ENCODE measurements around the gene ISM1. TPM values are rescaled to one million over a fixed set of nuclear protein-coding genes. Genes with fewer than 3 reads are reported as not detected.

Gene ISM1
- total and polyA plus RNA-seq, 7 donors: 0.56 to 1.8 (median 0.99) TPM

DNA sequence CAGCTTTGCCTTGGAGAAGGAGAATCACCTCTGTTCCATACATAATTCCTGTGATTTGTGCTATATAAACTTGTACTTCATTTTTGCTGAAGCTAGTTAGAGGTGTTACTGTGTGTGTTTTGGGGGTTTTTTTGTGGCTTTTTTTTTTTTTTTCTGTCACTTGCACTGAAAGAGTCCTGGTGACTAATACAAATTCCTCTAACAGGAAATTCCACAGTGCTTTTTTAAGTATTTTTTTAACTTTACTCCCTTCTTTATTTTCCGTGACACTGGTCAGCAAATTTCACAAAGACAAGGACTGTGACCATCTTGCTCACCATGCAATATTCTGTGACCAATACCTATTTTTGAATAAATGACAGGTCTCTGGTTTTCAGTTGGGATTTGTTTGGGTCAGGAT lies 110.5 kb downstream of the ISM1 start:
- H3K27me3 ChIP-seq (ENCODE audit: insufficient read depth in 3 of 3, low read length in 2 of 3): no peaks in the 10 kb centered on the region
- H3K27ac ChIP-seq: no peak overlapping the region
- no peaks in the 10 kb centered on the region for H3K36me3 ChIP-seq (ENCODE audit: insufficient read depth in 1 of 2, low read depth in 1 of 2)
- TF ChIP-seq, protein P1, sequence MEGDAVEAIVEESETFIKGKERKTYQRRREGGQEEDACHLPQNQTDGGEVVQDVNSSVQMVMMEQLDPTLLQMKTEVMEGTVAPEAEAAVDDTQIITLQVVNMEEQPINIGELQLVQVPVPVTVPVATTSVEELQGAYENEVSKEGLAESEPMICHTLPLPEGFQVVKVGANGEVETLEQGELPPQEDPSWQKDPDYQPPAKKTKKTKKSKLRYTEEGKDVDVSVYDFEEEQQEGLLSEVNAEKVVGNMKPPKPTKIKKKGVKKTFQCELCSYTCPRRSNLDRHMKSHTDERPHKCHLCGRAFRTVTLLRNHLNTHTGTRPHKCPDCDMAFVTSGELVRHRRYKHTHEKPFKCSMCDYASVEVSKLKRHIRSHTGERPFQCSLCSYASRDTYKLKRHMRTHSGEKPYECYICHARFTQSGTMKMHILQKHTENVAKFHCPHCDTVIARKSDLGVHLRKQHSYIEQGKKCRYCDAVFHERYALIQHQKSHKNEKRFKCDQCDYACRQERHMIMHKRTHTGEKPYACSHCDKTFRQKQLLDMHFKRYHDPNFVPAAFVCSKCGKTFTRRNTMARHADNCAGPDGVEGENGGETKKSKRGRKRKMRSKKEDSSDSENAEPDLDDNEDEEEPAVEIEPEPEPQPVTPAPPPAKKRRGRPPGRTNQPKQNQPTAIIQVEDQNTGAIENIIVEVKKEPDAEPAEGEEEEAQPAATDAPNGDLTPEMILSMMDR (IDR thresholded peaks at IDR 0.05): no peak
- no peak for ATAC-seq
- no peaks in the 10 kb centered on the region for H3K4me1 ChIP-seq
- WGBS, 3 donors: 68 to 74% (median 74%) methylated on average over 1 of the region's 1 CpG
- no peak overlapping the region for H3K4me3 ChIP-seq
- no peak for DNase-seq
- H3K9me3 ChIP-seq: no peaks in the 10 kb centered on the region
- intact Hi-C loops (cut with DNase I): no loop called here

DNA sequence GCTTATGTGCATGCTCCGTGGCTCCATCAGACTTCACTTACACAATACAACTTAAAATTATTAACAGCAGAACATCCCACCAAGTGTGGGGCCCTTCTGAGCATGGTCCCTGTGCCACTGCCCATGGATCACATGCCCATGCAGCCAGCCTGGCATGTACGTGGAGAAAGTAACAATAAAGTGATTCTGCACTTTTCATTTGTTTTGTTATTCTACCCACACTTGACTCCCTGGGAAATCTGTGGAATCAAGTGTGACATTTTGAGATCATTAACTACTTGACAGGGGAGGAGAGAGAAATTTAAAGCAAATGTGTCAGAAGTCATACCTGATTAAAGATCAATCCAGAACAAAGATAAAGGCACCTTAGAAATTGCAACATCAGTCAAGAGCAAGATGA lies 112.0 kb downstream of the ISM1 start:
- intact Hi-C loops (cut with DNase I): no loop called here
- WGBS, 3 donors: 65 to 71% (median 67%) methylated on average over 2 of the region's 2 CpGs
- H3K4me3 ChIP-seq: no peak overlapping the region
- H3K27me3 ChIP-seq (ENCODE audit: insufficient read depth in 3 of 3, low read length in 2 of 3): no peaks in the 10 kb centered on the region
- H3K4me1 ChIP-seq: no peaks in the 10 kb centered on the region
- H3K9me3 ChIP-seq: no peaks in the 10 kb centered on the region
- no peak overlapping the region for H3K27ac ChIP-seq
- TF ChIP-seq, protein P1 (IDR thresholded peaks at IDR 0.05): no peak
- H3K36me3 ChIP-seq (ENCODE audit: insufficient read depth in 1 of 2, low read depth in 1 of 2): no peaks in the 10 kb centered on the region
- ATAC-seq (no peak), DNase-seq (no peak)

DNA sequence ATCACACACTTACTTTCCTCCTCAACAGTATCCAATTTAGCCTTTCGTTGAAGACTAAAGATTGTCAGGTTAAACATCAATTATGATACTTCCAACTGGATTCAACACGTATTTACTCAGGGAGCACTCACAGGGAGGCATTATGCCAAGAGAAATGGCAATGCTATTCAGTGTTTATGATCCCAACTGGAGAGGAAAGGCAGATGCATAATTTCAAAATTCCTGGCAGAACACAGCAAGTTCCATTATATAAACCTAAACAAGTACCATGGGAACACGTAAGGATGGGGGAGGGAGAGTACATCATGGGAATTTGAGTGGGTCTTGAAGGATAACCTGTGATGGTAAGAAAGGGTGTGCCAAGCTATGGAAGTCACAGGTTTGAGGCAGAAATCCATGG lies 112.7 kb downstream of the ISM1 start:
- intact Hi-C loops (cut with DNase I): no loop called here
- no peak for ATAC-seq
- H3K4me3 ChIP-seq: no peak overlapping the region
- H3K36me3 ChIP-seq (ENCODE audit: insufficient read depth in 1 of 2, low read depth in 1 of 2): no peaks in the 10 kb centered on the region
- H3K9me3 ChIP-seq: no peaks in the 10 kb centered on the region
- TF ChIP-seq, protein P1 (IDR thresholded peaks at IDR 0.05): no peak
- no peaks in the 10 kb centered on the region for H3K4me1 ChIP-seq
- no peak for DNase-seq
- 45 to 59% (median 52%) methylated on average over 3 of the region's 3 CpGs for whole genome bisulfite sequencing, 3 donors
- H3K27ac ChIP-seq: no peak overlapping the region
- H3K27me3 ChIP-seq (ENCODE audit: insufficient read depth in 3 of 3, low read length in 2 of 3): no peaks in the 10 kb centered on the region

DNA sequence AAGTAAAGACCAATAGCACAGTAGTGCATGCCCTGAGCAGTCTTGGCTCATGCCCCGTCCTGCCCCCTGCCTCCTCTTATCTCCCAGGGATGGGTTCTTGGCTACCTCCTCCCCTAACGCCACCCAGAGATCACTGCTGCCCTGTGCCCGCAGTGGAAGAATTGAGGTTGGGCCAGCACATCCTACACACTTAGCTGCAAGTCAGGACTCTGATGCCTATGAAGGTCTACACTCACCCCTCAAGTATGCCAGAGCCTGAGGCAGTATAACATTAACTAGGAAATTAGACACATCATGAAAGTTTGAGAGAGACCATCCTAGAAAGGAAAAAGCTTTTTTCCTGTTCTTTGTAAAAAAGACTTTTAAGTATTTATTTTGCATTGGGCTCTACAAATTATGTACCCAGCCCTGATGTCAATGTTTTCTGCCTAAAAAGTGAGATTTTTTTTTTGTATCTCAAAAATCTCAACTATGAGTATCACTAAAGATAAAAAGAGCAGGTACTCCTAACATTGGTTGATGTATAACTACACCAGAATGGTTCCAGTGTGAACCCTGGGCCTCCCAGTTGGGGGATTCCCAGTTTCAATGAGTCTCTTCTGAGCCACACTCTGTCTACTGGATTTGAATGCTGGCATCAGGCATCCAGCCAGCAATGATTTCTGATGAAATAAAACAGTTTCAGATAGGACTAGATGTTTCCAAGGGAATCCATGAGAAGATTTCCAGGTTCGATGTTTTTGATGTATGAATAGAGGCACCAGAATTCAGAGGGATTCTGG lies 115.4 kb downstream of the ISM1 start:
- 89 to 94% (median 93%) methylated on average over 4 of the region's 4 CpGs for WGBS, 3 donors

More for the DNA sequence above, 115.4 kb downstream of the ISM1 start:
- no peaks in the 10 kb centered on the region for H3K9me3 ChIP-seq
- H3K27ac ChIP-seq: no peak overlapping the region
- ATAC-seq (no peak), DNase-seq (no peak)
- no peaks in the 10 kb centered on the region for H3K36me3 ChIP-seq (ENCODE audit: insufficient read depth in 1 of 2, low read depth in 1 of 2)
- intact Hi-C loops (cut with DNase I): no loop called here
- H3K4me3 ChIP-seq: no peak overlapping the region
- no peaks in the 10 kb centered on the region for H3K27me3 ChIP-seq (ENCODE audit: insufficient read depth in 3 of 3, low read length in 2 of 3)
- H3K4me1 ChIP-seq: no peaks in the 10 kb centered on the region
- TF ChIP-seq, protein P1 (IDR thresholded peaks at IDR 0.05): no peak

Measured in psoas muscle (tissue), 8 donors.